Activated B cell treated with CpG ODN at 0.5 μM for 24 hours (primary cell): ENCODE data around the gene AMDHD1. TPM values are rescaled to one million over a fixed set of nuclear protein-coding genes. Genes with fewer than 3 reads are reported as not detected.

ENCODE experiments used
- ATAC-seq: fragments of 200-7000 bp; cut with Tn5 transposase; one replicate; pipeline ENCODE4 v1.10.0; 2021; ENCODE audit warnings: low read depth, mild to moderate bottlenecking, moderate library complexity
- CTCF ChIA-PET: fragments of 350-600 bp; sonication (Branson Sonifier 250); formaldehyde crosslinking; loops from one replicate; lab custom pipeline; 2021; ENCODE audit warnings: antibody characterized with exemption; lab: Charles Lee
- POLR2A ChIA-PET: fragments of 350-600 bp; sonication (Branson Sonifier 250); formaldehyde crosslinking; loops from one replicate; lab custom pipeline; 2021; ENCODE audit warnings: antibody characterized with exemption; lab: Charles Lee
- DNase-seq: peaks from one replicate; pipeline ENCODE4 v3.0.0; 2022
- H3K27ac Mint-ChIP-seq: one replicate; pipeline ENCODE4 v1.8.0; 2020; ENCODE audit warnings: mixed read lengths
- H3K27me3 Mint-ChIP-seq: one replicate; pipeline ENCODE4 v1.8.0; 2021; ENCODE audit warnings: mixed read lengths
- H3K36me3 Mint-ChIP-seq: one replicate; pipeline ENCODE4 v1.8.0; 2021; ENCODE audit warnings: low read depth, mixed read lengths
- H3K4me1 Mint-ChIP-seq: one replicate; pipeline ENCODE4 v1.8.0; 2021; ENCODE audit warnings: mixed read lengths
- H3K4me3 Mint-ChIP-seq: one replicate; pipeline ENCODE4 v1.8.0; 2020; ENCODE audit warnings: mild to moderate bottlenecking, mixed read lengths
- H3K9me3 Mint-ChIP-seq: one replicate; pipeline ENCODE4 v1.8.0; 2020; ENCODE audit warnings: mixed read lengths
- intact Hi-C: fragments of 100-400 bp; cut with micrococcal nuclease; formaldehyde crosslinking; loops from one replicate; pipeline ENCODE4 v1.15.1; 2024
- total RNA-seq: library from RNA; stranded (reverse); gene quantifications from 2 replicates; pipeline ENCODE4 v1.2.3, GENCODE V29; 2022
- TF ChIP-seq, protein P1 (sequence below): fragments of 200-600 bp; IDR thresholded peaks from one replicate; pipeline ENCODE4 v1.8.0; 2022; ENCODE audit warnings: antibody characterized with exemption, mild to moderate bottlenecking

The AMDHD1 gene
- total RNA-seq, 1 donor from 2014 or later, result 1.2 TPM

DNA sequence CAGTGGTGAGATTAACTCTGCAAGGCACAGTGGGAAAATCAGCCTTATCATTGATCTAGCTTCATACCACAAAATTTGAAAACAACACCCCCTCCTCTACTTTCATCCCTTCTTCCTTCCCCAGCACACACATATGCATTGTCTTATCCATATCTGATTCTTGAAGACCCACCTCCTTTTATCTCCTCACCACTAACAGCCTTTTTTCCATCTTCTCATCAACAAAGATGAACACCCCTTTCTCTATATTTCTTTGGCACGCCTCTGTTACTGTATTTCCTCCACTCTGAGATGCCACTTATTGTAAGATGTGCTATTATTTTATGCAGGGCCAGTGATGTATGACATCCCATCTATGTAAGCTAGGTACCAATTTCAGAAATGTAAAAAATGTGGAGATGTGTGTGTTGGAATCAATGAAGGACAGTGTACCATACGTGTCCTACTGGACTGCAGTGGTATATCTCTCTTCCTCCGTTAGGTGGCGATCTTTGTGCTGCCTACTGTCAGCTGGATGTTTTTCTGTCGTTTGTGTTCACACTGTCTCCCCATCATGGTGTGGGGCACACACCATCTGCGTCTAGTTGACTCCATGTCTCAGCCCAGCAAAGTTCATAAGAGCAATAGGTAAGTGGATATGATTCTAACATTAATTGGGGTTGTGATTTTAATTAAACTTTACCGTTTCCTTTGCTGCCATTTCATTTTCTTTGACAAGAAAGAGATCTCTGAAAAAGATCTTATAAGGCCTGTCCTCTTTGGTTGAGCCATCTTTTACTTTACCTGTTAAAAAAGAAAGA lies 24.7 kb upstream of the AMDHD1 start:
- POLR2A ChIA-PET, result no interaction called here
- Mint-ChIP-seq H3K27ac (no peak overlapping the region), H3K27me3 (peaks cover 6% of the 10 kb centered on the region), H3K9me3 (no peaks in the 10 kb centered on the region), H3K4me3 (no peak overlapping the region), H3K4me1 (no peaks in the 10 kb centered on the region), H3K36me3 (no peaks in the 10 kb centered on the region)
- intact Hi-C loops, result loop anchor here (1.0 to 10.0 kb wide), 6 partner anchors 24 to 598 kb away; partner anchors contain the start of genes AMDHD1, CCDC38 and CDK17
- CTCF ChIA-PET, result interaction anchor here (0.9 to 4.9 kb wide), 11 partner anchors 9 to 603 kb away, joined by 3 to 67 read pairs (median 4); partner anchors contain the start of genes AMDHD1 and CCDC38
- peak; percentile 82 for ATAC-seq
- DNase-seq, result no peak
- TF ChIP-seq, protein P1, sequence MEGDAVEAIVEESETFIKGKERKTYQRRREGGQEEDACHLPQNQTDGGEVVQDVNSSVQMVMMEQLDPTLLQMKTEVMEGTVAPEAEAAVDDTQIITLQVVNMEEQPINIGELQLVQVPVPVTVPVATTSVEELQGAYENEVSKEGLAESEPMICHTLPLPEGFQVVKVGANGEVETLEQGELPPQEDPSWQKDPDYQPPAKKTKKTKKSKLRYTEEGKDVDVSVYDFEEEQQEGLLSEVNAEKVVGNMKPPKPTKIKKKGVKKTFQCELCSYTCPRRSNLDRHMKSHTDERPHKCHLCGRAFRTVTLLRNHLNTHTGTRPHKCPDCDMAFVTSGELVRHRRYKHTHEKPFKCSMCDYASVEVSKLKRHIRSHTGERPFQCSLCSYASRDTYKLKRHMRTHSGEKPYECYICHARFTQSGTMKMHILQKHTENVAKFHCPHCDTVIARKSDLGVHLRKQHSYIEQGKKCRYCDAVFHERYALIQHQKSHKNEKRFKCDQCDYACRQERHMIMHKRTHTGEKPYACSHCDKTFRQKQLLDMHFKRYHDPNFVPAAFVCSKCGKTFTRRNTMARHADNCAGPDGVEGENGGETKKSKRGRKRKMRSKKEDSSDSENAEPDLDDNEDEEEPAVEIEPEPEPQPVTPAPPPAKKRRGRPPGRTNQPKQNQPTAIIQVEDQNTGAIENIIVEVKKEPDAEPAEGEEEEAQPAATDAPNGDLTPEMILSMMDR, result peak; percentile 43

DNA sequence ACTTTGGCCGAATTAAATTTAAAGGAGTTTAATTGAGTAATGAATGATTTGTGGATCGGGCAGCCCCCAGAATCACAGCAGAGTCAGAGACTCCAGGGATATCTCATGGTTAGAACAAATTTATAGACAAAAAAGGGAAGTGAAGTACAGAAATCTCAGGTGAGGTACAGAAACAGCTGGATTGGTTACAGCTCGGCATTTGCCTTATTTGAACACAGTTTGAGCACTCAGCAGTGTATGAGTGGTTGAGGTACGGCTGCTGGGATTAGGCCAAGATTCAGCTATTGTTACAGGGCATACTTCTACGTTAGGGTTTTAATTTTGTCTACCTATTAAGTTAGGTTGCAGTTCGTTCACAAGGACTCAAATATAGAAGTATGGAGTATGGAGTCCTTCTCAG lies 24.0 kb upstream of the AMDHD1 start:
- peaks cover 6% of the 10 kb centered on the region for H3K27me3 Mint-ChIP-seq
- ATAC-seq, result no peak
- ChIA-PET POLR2A (no interaction called here), CTCF (interaction anchor here (0.9 to 4.9 kb wide), 8 partner anchors 10 to 602 kb away, joined by 3 to 67 read pairs (median 6); no protein-coding TSS in a partner anchor)
- no peak overlapping the region for H3K4me3 Mint-ChIP-seq
- H3K27ac Mint-ChIP-seq, result no peak overlapping the region
- no peak for DNase-seq
- H3K9me3 Mint-ChIP-seq, result no peaks in the 10 kb centered on the region
- intact Hi-C loops, result loop anchor here (2.0 to 10.0 kb wide), 3 partner anchors 24 to 486 kb away; partner anchors contain the start of genes AMDHD1, CCDC38 and CDK17
- no peaks in the 10 kb centered on the region for H3K4me1 Mint-ChIP-seq
- H3K36me3 Mint-ChIP-seq, result no peaks in the 10 kb centered on the region
- TF ChIP-seq, protein P1, result no peak

DNA sequence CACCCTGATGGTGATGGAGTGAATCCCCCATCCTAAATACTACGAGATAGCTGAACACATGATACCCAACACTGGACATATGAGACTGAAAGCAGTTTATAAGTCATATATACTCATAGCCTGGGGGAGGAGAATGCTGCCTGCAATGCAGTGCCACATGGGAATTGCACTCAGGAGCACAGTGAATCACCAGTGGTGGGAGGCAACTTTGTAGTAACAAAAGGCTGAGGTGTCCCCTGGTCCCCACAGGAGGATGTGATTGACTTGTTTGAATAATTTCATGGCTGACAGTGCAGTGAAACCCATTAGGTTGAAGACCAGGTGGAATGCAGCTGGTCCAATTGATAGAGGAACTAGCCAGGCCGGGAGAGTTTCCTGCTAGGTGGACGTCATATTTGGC lies 20.9 kb upstream of the AMDHD1 start:
- no peak overlapping the region for H3K27ac Mint-ChIP-seq
- ATAC-seq (peak; percentile 18), DNase-seq (no peak)
- H3K36me3 Mint-ChIP-seq, result no peaks in the 10 kb centered on the region
- intact Hi-C loops, result no loop called here
- TF ChIP-seq, protein P1, result no peak
- no peak overlapping the region for H3K4me3 Mint-ChIP-seq
- ChIA-PET POLR2A (no interaction called here), CTCF (interaction anchor here (1.2 kb wide), 1 partner anchor 76 kb away, joined by 7 read pairs; no protein-coding TSS in a partner anchor)
- no peaks in the 10 kb centered on the region for H3K27me3 Mint-ChIP-seq
- no peaks in the 10 kb centered on the region for H3K9me3 Mint-ChIP-seq
- no peaks in the 10 kb centered on the region for H3K4me1 Mint-ChIP-seq

DNA sequence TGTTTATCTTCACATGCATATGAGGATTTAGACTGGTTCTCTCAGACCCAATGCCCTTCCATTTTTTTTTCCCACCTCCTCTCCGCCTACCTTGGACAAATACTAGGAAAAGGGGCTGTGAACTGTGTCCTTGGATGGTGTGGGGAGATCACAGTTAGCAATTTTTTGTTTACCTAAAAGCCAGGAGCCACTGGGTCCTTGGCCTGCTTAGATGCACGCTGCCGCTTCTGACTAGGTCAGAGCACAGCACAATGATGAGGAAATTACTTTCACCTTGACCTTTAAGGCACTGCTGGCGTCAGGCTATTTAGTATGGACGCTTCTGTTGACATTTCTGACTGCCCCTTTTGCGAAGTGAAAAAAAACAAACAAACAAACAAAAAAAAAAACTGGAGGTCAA lies 2.6 kb upstream of the AMDHD1 start:
- Mint-ChIP-seq H3K4me1 (peaks cover 10% of the 10 kb centered on the region), H3K4me3 (no peak overlapping the region), H3K27ac (no peak overlapping the region), H3K27me3 (no peaks in the 10 kb centered on the region), H3K36me3 (no peaks in the 10 kb centered on the region), H3K9me3 (no peaks in the 10 kb centered on the region)
- ChIA-PET POLR2A (no interaction called here), CTCF (no interaction called here)
- ATAC-seq, result no peak
- DNase-seq, result no peak
- TF ChIP-seq, protein P1, result no peak
- intact Hi-C loops, result no loop called here

DNA sequence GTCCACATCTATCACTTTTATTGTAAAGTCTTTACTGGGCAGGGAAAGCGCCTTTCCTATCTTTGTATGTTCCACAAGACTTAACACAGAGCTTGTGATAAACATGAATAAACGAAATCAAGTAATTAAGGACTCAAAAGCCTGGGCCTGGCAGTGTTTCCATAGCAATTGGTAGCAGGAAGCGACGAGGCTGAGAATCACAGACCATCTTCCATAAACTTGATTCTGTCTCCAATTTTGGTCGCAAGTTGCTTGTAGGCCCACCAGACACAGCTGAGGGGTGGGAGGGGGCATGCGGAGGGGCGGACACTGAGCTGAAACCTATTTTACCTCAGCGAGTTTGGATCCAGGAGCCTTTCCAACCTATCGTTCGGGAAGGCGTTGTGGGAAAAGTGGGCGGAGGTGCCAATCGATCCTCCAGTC lies 1.0 kb upstream of the AMDHD1 start:
- TF ChIP-seq, protein P1, result no peak
- CTCF ChIA-PET, result interaction anchor here (1.9 kb wide), 1 partner anchor 24 kb away, joined by 7 read pairs; no protein-coding TSS in a partner anchor
- intact Hi-C loops, result loop anchor here (2.0 kb wide), 3 partner anchors 23 to 459 kb away; partner anchors contain the start of gene CDK17
- peak overlapping the region; percentile 83 for H3K27ac Mint-ChIP-seq
- DNase-seq, result no peak
- no peaks in the 10 kb centered on the region for H3K9me3 Mint-ChIP-seq
- H3K4me3 Mint-ChIP-seq, result peak overlapping the region; percentile 90
- ATAC-seq, result no peak
- H3K27me3 Mint-ChIP-seq, result no peaks in the 10 kb centered on the region
- POLR2A ChIA-PET, result interaction anchor here (0.6 to 1.7 kb wide), 9 partner anchors 9 to 939 kb away, joined by 3 to 7 read pairs (median 3); partner anchors contain the start of genes METAP2, NDUFA12 and SNRPF
- no peaks in the 10 kb centered on the region for H3K36me3 Mint-ChIP-seq
- H3K4me1 Mint-ChIP-seq, result peaks cover 10% of the 10 kb centered on the region
